Left kidney (tissue), 2 donors: ENCODE data around the gene E2F3. TPM values are rescaled to one million over a fixed set of nuclear protein-coding genes. Genes with fewer than 3 reads are reported as not detected.
"Not testable (repeated sequence)": the region's sequence is repeated elsewhere in the genome, so short reads cannot be mapped to it uniquely, and the experiment has no call there.

ENCODE experiments used
- DNase-seq: peaks from one replicate; pipeline ENCODE4 v3.0.0-alpha.2; 2013
- polyA plus RNA-seq: library from polyadenylated mRNA; unstranded; fragments of 120-200 nt; gene quantifications from one replicate; pipeline ENCODE4 v1.2.1, GENCODE V29; 2013; ENCODE audit not compliant: insufficient read length

E2F3 gene
- polyA plus RNA-seq, 1 donor, result 25.2 TPM

- no peak for DNase-seq
Observed at GRCh38 chr6:20433929-20434328, 32.2 kb downstream of the E2F3 start.

GRCh38 chr6:20434766-20435165 lies 33.1 kb downstream of the E2F3 start:
- DNase-seq, result no peak

- DNase-seq, result no peak
Observed at GRCh38 chr6:20436719-20437118, 35.0 kb downstream of the E2F3 start.

- DNase-seq, result no peak
Observed at GRCh38 chr6:20437639-20438038, 36.0 kb downstream of the E2F3 start.

- DNase-seq, result no peak
Observed at GRCh38 chr6:20438462-20439070, 36.9 kb downstream of the E2F3 start.

GRCh38 chr6:20439558-20439957 lies 37.9 kb downstream of the E2F3 start:
- DNase-seq, result no peak

GRCh38 chr6:20440296-20440695 lies 38.6 kb downstream of the E2F3 start:
- DNase-seq, result no peak

GRCh38 chr6:20441236-20441635 lies 39.6 kb downstream of the E2F3 start:
- no peak for DNase-seq

GRCh38 chr6:20441921-20442320 lies 40.2 kb downstream of the E2F3 start:
- DNase-seq, result peak; percentile 36

- DNase-seq, result no peak
Observed at GRCh38 chr6:20444786-20445271, 43.1 kb downstream of the E2F3 start.

GRCh38 chr6:20447157-20447556 lies 45.5 kb downstream of the E2F3 start:
- DNase-seq, result no peak

GRCh38 chr6:20447581-20448132 lies 46.0 kb downstream of the E2F3 start:
- DNase-seq, result no peak

GRCh38 chr6:20448828-20449227 lies 47.1 kb downstream of the E2F3 start:
- DNase-seq, result no peak

- no peak for DNase-seq
Observed at GRCh38 chr6:20454204-20454824, 52.6 kb downstream of the E2F3 start.

GRCh38 chr6:20455251-20455940 lies 53.7 kb downstream of the E2F3 start:
- DNase-seq, result no peak

GRCh38 chr6:20458027-20458894 lies 56.6 kb downstream of the E2F3 start:
- no peak for DNase-seq

GRCh38 chr6:20459682-20460081 lies 58.0 kb downstream of the E2F3 start:
- no peak for DNase-seq

- DNase-seq, result no peak
Observed at GRCh38 chr6:20461576-20461975, 59.9 kb downstream of the E2F3 start.

GRCh38 chr6:20463396-20463795 lies 61.7 kb downstream of the E2F3 start:
- no peak for DNase-seq

GRCh38 chr6:20464041-20464440 lies 62.4 kb downstream of the E2F3 start:
- no peak for DNase-seq

- DNase-seq, result no peak
Observed at GRCh38 chr6:20464847-20465246, 63.2 kb downstream of the E2F3 start.

GRCh38 chr6:20465616-20466015 lies 63.9 kb downstream of the E2F3 start:
- not testable (repeated sequence) for DNase-seq
